Stimulated activated naive B cell treated with anti-CD40 and anti-IgM and Interleukin-4, amounts not matched to agents 10 μg/mL and 1 μg/mL and 100 μg/mL, for 72 hours (primary cell): ENCODE results near the gene DRGX.

Experiments used
- ATAC-seq, 2 donors: fragments of 150-1000 bp; cut with Tn5 transposase; replicated peaks; 2 replicates each; pipeline ENCODE4 v1.10.0; 2021; ENCODE audit warnings: moderate library complexity in 1 of 2
- DNase-seq: peaks from one replicate; pipeline ENCODE4 v3.0.0; 2021
- H3K27ac Mint-ChIP-seq: one replicate; pipeline ENCODE4 v1.8.0; 2022; ENCODE audit warnings: mild to moderate bottlenecking, mixed read lengths
- H3K27me3 Mint-ChIP-seq, 2 donors: one replicate each; pipeline ENCODE4 v1.8.0; 2022; ENCODE audit warnings: mixed read lengths in 2 of 2
- H3K36me3 Mint-ChIP-seq, 2 donors: one replicate each; pipeline ENCODE4 v1.8.0; 2022; ENCODE audit warnings: mixed read lengths in 2 of 2, mild to moderate bottlenecking in 1 of 2
- H3K4me1 Mint-ChIP-seq, 2 donors: one replicate each; pipeline ENCODE4 v1.8.0; 2022; ENCODE audit warnings: mixed read lengths in 2 of 2, mild to moderate bottlenecking in 1 of 2
- H3K4me3 Mint-ChIP-seq, 2 donors: one replicate each; pipeline ENCODE4 v1.8.0; 2022; ENCODE audit warnings: mild to moderate bottlenecking in 2 of 2, mixed read lengths in 2 of 2, moderate library complexity in 1 of 2
- H3K9me3 Mint-ChIP-seq, 2 donors: one replicate each; pipeline ENCODE4 v1.8.0; 2022; ENCODE audit warnings: mixed read lengths in 2 of 2, mild to moderate bottlenecking in 1 of 2

The DRGX gene

GRCh38 chr10:49325131-49325915, 70.6 kb downstream of the DRGX start:
- no peak overlapping the region for H3K4me3 Mint-ChIP-seq
- no peaks in the 10 kb centered on the region for H3K4me1 Mint-ChIP-seq
- H3K36me3 Mint-ChIP-seq = no peaks in the 10 kb centered on the region
- peaks cover 0 to 4% of the 10 kb centered on the region in 2 donors for H3K27me3 Mint-ChIP-seq
- H3K9me3 Mint-ChIP-seq = no peaks in the 10 kb centered on the region
- H3K27ac Mint-ChIP-seq = no peak overlapping the region
- no peak for DNase-seq
- ATAC-seq = no peak

GRCh38 chr10:49324711-49325110, 71.2 kb downstream of the DRGX start:
- Mint-ChIP-seq H3K9me3 (no peaks in the 10 kb centered on the region), H3K36me3 (no peaks in the 10 kb centered on the region), H3K4me3 (no peak overlapping the region), H3K27ac (no peak overlapping the region), H3K4me1 (no peaks in the 10 kb centered on the region), H3K27me3 (peaks cover 0 to 4% of the 10 kb centered on the region in 2 donors)
- no peak for DNase-seq
- ATAC-seq = no peak

DNA sequence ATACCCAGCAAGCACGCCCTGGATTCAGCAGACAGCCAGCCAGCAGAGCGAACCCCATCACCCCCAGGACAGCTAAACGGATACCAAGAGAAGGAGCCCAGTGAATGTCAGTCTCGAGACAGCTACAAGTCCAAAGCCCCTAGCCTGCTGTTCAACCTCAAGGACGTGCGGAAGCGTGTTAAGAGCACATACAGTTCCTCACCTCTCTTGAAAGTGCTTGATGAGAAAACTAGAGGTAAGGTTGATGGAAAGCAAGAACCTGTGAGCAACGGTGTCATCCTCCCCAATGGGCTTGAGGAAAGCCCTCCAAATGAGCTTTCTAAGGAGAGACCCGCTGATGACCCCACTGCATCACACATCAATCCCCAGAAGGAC, 72.0 kb downstream of the DRGX start:
- peaks cover 0 to 2% of the 10 kb centered on the region in 2 donors for H3K27me3 Mint-ChIP-seq
- DNase-seq (no peak), ATAC-seq (no peak)
- H3K36me3 Mint-ChIP-seq = no peaks in the 10 kb centered on the region
- H3K4me1 Mint-ChIP-seq = no peaks in the 10 kb centered on the region
- H3K4me3 Mint-ChIP-seq = no peak overlapping the region
- H3K9me3 Mint-ChIP-seq = no peaks in the 10 kb centered on the region
- H3K27ac Mint-ChIP-seq = no peak overlapping the region

DNA sequence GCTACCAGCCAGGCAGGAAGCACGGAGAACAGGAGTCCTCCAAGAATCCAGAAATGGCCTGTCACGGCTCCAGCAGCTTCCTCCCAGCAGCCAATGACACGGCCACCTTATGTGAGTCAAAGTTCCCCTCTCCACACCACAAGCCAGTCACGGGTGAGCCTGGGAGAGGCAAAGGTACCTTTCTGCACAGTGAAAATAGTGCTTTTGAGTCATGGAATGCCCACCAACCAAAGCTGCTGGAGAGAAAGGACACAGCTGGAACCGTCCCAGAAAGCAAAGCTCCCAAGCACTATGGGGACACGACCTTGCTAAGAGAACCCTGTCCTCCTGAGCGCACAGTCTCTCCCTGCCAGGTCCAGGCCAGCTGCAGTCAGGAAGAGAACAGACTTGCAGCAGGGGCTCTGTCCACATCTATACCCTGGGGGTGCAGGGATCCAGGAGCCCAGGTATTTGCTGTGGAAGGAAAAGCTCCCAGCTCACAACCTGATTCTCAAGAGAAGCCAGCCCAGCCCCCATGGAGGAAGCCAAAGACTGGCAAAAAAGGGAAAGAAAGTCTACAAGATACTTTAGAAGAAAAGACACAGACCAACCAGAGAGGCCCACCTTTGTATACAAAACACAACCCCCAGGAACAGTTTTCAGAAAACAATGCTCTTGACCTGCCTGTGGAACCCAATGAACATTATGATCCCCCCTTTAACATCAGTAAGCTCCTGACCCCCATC, 72.6 kb downstream of the DRGX start:
- Mint-ChIP-seq H3K36me3 (no peaks in the 10 kb centered on the region), H3K9me3 (no peaks in the 10 kb centered on the region), H3K27me3 (no peaks in the 10 kb centered on the region), H3K27ac (no peak overlapping the region), H3K4me1 (no peaks in the 10 kb centered on the region), H3K4me3 (no peak overlapping the region)
- ATAC-seq (no peak), DNase-seq (no peak)

DNA sequence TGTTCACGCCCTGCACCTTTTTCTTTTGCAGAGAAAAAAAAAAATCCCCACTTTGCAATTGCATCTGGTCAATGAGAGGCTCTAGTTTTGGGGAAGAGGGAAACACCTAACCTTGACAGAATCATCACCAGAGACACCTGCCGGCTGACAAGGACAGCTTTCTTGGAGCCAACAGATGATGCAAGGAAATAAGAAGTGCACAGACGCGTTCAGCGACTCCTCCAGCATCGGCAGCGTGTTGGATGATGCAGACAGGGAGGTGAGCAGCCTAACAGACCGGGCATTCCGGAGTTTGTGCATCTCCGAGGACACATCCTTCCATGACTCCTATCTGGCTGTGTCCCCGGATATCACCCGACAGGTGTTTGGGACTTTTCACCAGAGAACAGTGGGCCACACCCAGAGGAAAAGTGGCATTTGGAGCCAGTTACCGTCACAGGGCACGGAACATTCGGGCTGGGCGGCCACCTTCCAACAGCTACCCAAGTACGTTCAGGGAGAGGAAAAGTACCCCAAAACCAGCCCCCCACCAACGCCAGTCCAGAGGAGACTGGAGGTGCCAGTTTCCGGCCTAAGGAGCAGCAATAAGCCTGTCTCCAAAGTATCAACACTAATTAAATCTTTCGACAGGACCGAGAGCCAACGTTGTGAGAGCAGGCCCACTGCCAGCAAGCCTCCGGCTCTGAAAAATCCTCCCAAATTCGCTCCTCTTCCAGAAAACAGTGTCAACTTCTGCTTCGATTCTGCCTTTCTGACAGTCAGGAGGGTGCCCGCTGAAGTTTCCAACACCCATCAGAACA, 73.3 kb downstream of the DRGX start:
- Mint-ChIP-seq H3K4me3 (no peak overlapping the region), H3K9me3 (no peaks in the 10 kb centered on the region), H3K36me3 (no peaks in the 10 kb centered on the region), H3K4me1 (no peaks in the 10 kb centered on the region), H3K27me3 (no peaks in the 10 kb centered on the region), H3K27ac (no peak overlapping the region)
- DNase-seq (no peak), ATAC-seq (no peak)

- Mint-ChIP-seq H3K9me3 (no peaks in the 10 kb centered on the region), H3K27ac (no peak overlapping the region), H3K4me3 (no peak overlapping the region), H3K4me1 (no peaks in the 10 kb centered on the region), H3K27me3 (no peaks in the 10 kb centered on the region), H3K36me3 (no peaks in the 10 kb centered on the region)
- ATAC-seq (no peak), DNase-seq (no peak)
These were observed 74.9 kb downstream of the DRGX start for GRCh38 chr10:49321021-49321420.

DNA sequence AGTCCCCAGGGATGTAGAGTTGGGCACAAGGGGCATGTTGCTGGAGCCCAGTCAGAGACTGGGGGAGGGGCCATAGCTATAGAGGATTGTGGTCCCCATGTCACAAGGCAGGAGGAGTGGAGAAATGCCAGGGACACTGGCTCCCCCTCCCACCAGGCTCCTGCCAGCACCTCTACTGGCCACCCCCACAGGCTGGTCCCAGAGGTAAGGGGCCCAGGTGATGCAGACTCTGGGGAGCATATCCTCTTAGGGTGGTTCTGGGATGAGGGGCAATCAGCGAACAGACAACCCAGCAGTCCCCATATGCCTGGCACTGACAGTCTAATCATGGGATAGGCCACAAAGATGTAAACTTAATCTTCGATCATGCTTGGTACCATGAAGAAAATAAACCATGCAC, 75.7 kb downstream of the DRGX start:
- Mint-ChIP-seq H3K4me3 (no peak overlapping the region), H3K4me1 (no peaks in the 10 kb centered on the region), H3K27me3 (no peaks in the 10 kb centered on the region), H3K36me3 (no peaks in the 10 kb centered on the region), H3K9me3 (no peaks in the 10 kb centered on the region), H3K27ac (no peak overlapping the region)
- no peak for DNase-seq
- no peak for ATAC-seq

- Mint-ChIP-seq H3K4me1 (no peaks in the 10 kb centered on the region), H3K9me3 (no peaks in the 10 kb centered on the region), H3K27me3 (no peaks in the 10 kb centered on the region), H3K4me3 (no peak overlapping the region), H3K27ac (no peak overlapping the region), H3K36me3 (no peaks in the 10 kb centered on the region)
- DNase-seq (no peak), ATAC-seq (no peak)
These were observed 76.7 kb downstream of the DRGX start for GRCh38 chr10:49319206-49319605.

GRCh38 chr10:49318755-49319154, 77.1 kb downstream of the DRGX start:
- Mint-ChIP-seq H3K27me3 (no peaks in the 10 kb centered on the region), H3K27ac (no peak overlapping the region), H3K9me3 (no peaks in the 10 kb centered on the region), H3K36me3 (no peaks in the 10 kb centered on the region), H3K4me1 (no peaks in the 10 kb centered on the region), H3K4me3 (no peak overlapping the region)
- DNase-seq = no peak
- no peak for ATAC-seq

- H3K27ac Mint-ChIP-seq = no peak overlapping the region
- no peak for DNase-seq
- no peaks in the 10 kb centered on the region for H3K36me3 Mint-ChIP-seq
- peaks cover 0 to 1% of the 10 kb centered on the region in 2 donors for H3K9me3 Mint-ChIP-seq
- ATAC-seq = no peak
- no peaks in the 10 kb centered on the region for H3K27me3 Mint-ChIP-seq
- no peak overlapping the region for H3K4me3 Mint-ChIP-seq
- H3K4me1 Mint-ChIP-seq = peaks cover 0 to 3% of the 10 kb centered on the region in 2 donors
These were observed 77.9 kb downstream of the DRGX start for GRCh38 chr10:49318028-49318427.

DNA sequence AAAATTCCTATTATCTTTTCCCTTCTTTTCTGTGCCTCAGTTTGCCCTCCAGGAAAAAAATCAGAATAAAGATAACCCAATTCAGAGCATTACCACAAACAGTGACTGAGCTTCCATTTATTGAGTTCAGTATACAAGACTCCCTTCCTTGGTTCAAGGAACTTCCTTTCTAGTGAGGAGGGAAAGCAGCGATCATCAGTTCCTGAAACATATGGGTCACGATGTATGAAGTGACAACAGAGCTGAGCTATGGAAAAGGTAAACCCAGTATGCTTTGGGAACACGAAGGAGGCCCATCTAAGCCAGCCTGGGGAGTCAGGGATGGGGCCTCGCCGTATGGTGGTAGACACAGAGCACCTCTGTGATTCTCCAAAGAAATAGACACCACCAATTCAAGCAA, 81.1 kb downstream of the DRGX start:
- ATAC-seq (no peak), DNase-seq (no peak)
- Mint-ChIP-seq H3K4me3 (no peak overlapping the region), H3K4me1 (peaks cover 17 to 21% of the 10 kb centered on the region in 2 donors), H3K27me3 (no peaks in the 10 kb centered on the region), H3K9me3 (peaks cover 0 to 1% of the 10 kb centered on the region in 2 donors), H3K27ac (no peak overlapping the region), H3K36me3 (no peaks in the 10 kb centered on the region)
